ENCODE measurements around the gene GRIK2. TPM values are rescaled to one million over a fixed set of nuclear protein-coding genes. Genes with fewer than 3 reads are reported as not detected.

The GRIK2 gene
- total and polyA plus RNA-seq, 2 of the 4 experiments (the other 2 are of a cell fraction) = 8.2 to 15.2 TPM

GRCh38 chr6:102068349-102068929 lies 674.9 kb downstream of the GRIK2 start:
- Histone ChIP-seq H3K4me3 (ENCODE audit: insufficient read depth, low read depth, low read length) (no peak overlapping the region), H2BK5ac (ENCODE audit: low read depth, low read length, poor library complexity, severe bottlenecking) (no peak overlapping the region), H4K91ac (ENCODE audit: insufficient read depth, low read depth, low read length) (no peak overlapping the region), H3K18ac (ENCODE audit: low read depth, low read length) (no peak overlapping the region), H3K23ac (ENCODE audit: low read depth, low read length) (no peak overlapping the region), H2AFZ (replicated peaks; ENCODE audit: low read length, poor library complexity) (no peak overlapping the region), H3K4me2 (ENCODE audit: low read depth, low read length) (no peak overlapping the region), H3K9ac (ENCODE audit: low read depth, low read length) (no peak overlapping the region), H2BK120ac (ENCODE audit: low read depth, low read length) (no peak overlapping the region), H3K36me3 (ENCODE audit: control insufficient read depth, insufficient read depth, low read length) (no peaks in the 10 kb centered on the region), H4K5ac (ENCODE audit: low read depth, low read length) (no peak overlapping the region), H4K20me1 (ENCODE audit: insufficient read depth, low read length) (no peaks in the 10 kb centered on the region), H2AK9ac (replicated peaks; ENCODE audit: low read depth, low read length, poor library complexity) (no peak overlapping the region), H3K14ac (replicated peaks; ENCODE audit: low read depth, low read length) (no peak overlapping the region), H2BK20ac (ENCODE audit: low read depth, low read length) (no peak overlapping the region), H2AK5ac (ENCODE audit: low read depth, low read length) (no peak overlapping the region), H3K79me1 (ENCODE audit: low read depth in 1 of 2, low read length in 2 of 2) (no peaks in the 10 kb centered on the region), H4K8ac (ENCODE audit: low read depth in 2 of 2, low read length in 2 of 2) (no peak overlapping the region), H3K4ac (ENCODE audit: low read depth, low read length) (no peak overlapping the region), H3K9me3 (ENCODE audit: control insufficient read depth, insufficient read depth, low read length) (no peaks in the 10 kb centered on the region), H3K4me1 (ENCODE audit: control insufficient read depth, insufficient read depth, low read length) (no peaks in the 10 kb centered on the region), H3K9me1 (ENCODE audit: insufficient read depth, low read length) (no peaks in the 10 kb centered on the region), H3K56ac (ENCODE audit: extremely low read depth, insufficient read depth, low read length) (no peak overlapping the region), H3K27me3 (ENCODE audit: control insufficient read depth, insufficient read depth, low read length) (no peaks in the 10 kb centered on the region), H2BK15ac (ENCODE audit: low read depth, low read length) (no peak overlapping the region), H3K27ac (ENCODE audit: insufficient read depth, low read length) (no peak overlapping the region)
- ChIA-PET CTCF (no interaction called here), POLR2A (ENCODE audit: unreplicated experiment) (no interaction called here)
- no TSS peak for BruUV-seq (replicated peaks)
- TF ChIP-seq FOS (IDR thresholded peaks at IDR 0.05; ENCODE audit: low read depth, low read length) = no peak
- no peak for TF ChIP-seq ELK1 (IDR thresholded peaks at IDR 0.05; ENCODE audit: borderline replicate concordance, low read depth, low read length)
- TF ChIP-seq MAZ (IDR thresholded peaks at IDR 0.05; ENCODE audit: borderline replicate concordance, low read depth, low read length) = no peak
- no peak for TF ChIP-seq RAD21 (IDR thresholded peaks at IDR 0.05; ENCODE audit: low read length)
- no peak for TF ChIP-seq USF2 (IDR thresholded peaks at IDR 0.05; ENCODE audit: low read depth, low read length)
- intact Hi-C loops (cut with micrococcal nuclease) = no loop called here
- in situ Hi-C loops (cut with MboI; ENCODE audit: low sequenced_read_pairs) = no loop called here
- dilution Hi-C loops (cut with HindIII; ENCODE audit: low sequenced_read_pairs, unreplicated experiment) = no loop called here
- ATAC-seq (ENCODE audit: low read depth) (no peak), DNase-seq (no peak)
- 25% methylated on average over 2 of the region's 7 CpGs; no CpG with 5 or more reads in 1 of the 2 experiments for WGBS, 2 experiments (ENCODE audit: extremely low coverage in 2 of 2, insufficient read length in 1 of 2)

All from IMR-90 (cell line).